K562 (cell line): ENCODE measurements around the gene MBD1. TPM values are rescaled to one million over a fixed set of nuclear protein-coding genes. Genes with fewer than 3 reads are reported as not detected.

ENCODE experiments used
- MGA ChIP-seq: fragments of 450-650 bp; IDR thresholded peaks from 2 replicates; pipeline ENCODE4 v1.6.1; 2016; ENCODE audit warnings: mild to moderate bottlenecking, moderate library complexity
- MTA1 ChIP-seq: fragments of 450-650 bp; IDR thresholded peaks from 2 replicates; pipeline ENCODE4 v1.6.1; 2017; ENCODE audit warnings: borderline replicate concordance
- NR2C1 ChIP-seq, 2 experiments: fragments of 450-650 bp; IDR thresholded peaks; 2 replicates each; pipeline ENCODE4 v1.6.1; 2017; ENCODE audit warnings: mild to moderate bottlenecking in 2 of 2, antibody characterized with exemption in 1 of 2, inconsistent platforms in 1 of 2, missing compliant biosample characterization in 1 of 2, missing genetic modification characterization in 1 of 2
- ZBTB40 ChIP-seq, 2 experiments: fragments of 450-650 bp in 1 of 2; sonication (generic) in 1 of 2; formaldehyde crosslinking in 1 of 2; IDR thresholded peaks; 2 replicates each; pipeline versions ENCODE4 v1.7.1 to v1.9.0; 2016 to 2022; ENCODE audit warnings: inconsistent platforms in 1 of 2, mild to moderate bottlenecking in 1 of 2, missing genetic modification reagents in 1 of 2
- polyA plus RNA-seq, 8 experiments: library from polyadenylated mRNA; depleted of rRNA in 4 of 8; stranded (reverse) in 5 of 8; unstranded in 3 of 8; fragments of >200 nt; fragmentation: Nextera tagmentation in 2 of 8; fragmentation: Illumina TruSeq in 1 of 8; extraction: Ambion mirVana in 2 of 8; extraction: Trizol in 1 of 8; gene quantifications; 2 replicates each; pipeline versions ENCODE4 v1.2.1 to v1.2.3, GENCODE V29; 2011 to 2014; ENCODE audit warnings: inconsistent platforms in 1 of 8, missing spikeins in 1 of 8
- total RNA-seq, 7 experiments: library from RNA; depleted of rRNA in 6 of 7; stranded (reverse); fragments of >200 nt in 6 of 7; fragmentation: Illumina TruSeq in 2 of 7; extraction: Trizol in 2 of 7; gene quantifications; 2 replicates each; pipeline versions ENCODE4 v1.2.1 to v1.2.3, GENCODE V29; 2011 to 2021; ENCODE audit warnings: low replicate concordance in 1 of 7

Gene MBD1
- total and polyA plus RNA-seq, 9 of the 15 experiments (the other 6 are each of a cell fraction or from before 2014, with no cell fraction given), result 3.0 to 59.7 (median 31.7) TPM

DNA sequence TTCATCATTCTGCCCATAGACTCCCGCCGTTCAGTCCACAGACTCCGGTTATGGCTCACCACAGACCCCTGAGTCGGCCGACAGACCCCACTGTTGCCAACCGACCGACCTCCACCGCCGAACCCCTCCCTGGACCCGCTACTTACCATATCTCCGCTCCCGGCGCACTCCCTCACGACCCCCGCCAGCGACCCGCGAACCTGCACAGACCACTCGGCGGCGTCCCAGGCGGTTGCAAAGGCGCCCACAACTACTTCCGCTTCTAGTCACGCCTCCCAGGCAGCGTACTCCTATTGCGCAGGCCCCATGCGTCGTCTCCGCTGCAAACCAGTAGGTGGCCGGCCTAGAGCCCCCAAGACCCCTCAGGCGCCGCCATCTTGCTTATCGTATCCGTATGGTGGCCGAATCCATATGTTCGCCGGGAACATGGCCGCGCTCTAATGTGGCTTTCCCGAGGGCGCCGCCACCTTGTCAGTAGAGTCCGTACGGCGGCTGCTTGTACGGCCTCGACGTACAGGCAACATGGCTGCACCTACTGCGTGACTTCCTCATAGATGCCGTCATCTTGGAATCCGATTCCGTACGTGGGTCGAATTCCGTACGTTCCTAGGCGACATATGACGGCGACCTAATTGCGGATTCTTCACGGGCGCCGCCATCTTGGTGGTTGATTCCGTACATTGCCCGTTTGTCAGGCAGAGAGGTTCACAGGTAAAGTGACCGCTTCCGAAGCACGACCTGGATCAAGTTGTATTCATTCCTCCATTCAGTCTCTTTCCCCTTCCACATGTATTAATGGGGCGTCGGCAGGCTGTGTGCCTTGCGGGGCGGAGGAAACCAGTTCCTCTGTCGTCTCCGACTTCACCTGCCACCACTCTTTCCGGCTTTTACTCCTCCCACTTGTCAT, 6.4 kb upstream of the MBD1 start, which contains the start of gene CXXC1 (continued):
- TF ChIP-seq ZBTB40 (IDR thresholded peaks at IDR 0.05) (peak; percentile 80), ZBTB40 (CRISPR knock-in tag; IDR thresholded peaks at IDR 0.05) (no peak), MGA (peak; percentile 92), MTA1 (no peak; the same call in 1 of the 2 replicates), NR2C1 (IDR thresholded peaks at IDR 0.05) (peak; percentile 95), NR2C1 (tag; IDR thresholded peaks at IDR 0.05) (peak; percentile 97)
